ENCODE data around the gene SLC8B1. TPM values are rescaled to one million over a fixed set of nuclear protein-coding genes. Genes with fewer than 3 reads are reported as not detected.

The SLC8B1 gene
- total RNA-seq, 1 donor from 2014 or later, result 44.6 TPM

GRCh38 chr12:113253532-113254285 is 81.2 kb downstream of the SLC8B1 start:
- TF ChIP-seq CTCF (IDR thresholded peaks at IDR 0.05; ENCODE audit: unreplicated experiment), result no peak
- no peak for DNase-seq (ENCODE audit: low spot score)
- H3K4me3 Mint-ChIP-seq (ENCODE audit: unreplicated experiment), result no peak overlapping the region
- H3K27me3 Mint-ChIP-seq (ENCODE audit: unreplicated experiment), result peaks cover 1% of the 10 kb centered on the region
- H3K36me3 Mint-ChIP-seq (ENCODE audit: low read depth, unreplicated experiment), result peaks cover 1% of the 10 kb centered on the region
- no peak overlapping the region for H3K27ac Mint-ChIP-seq (ENCODE audit: unreplicated experiment)
- no peaks in the 10 kb centered on the region for H3K9me3 Mint-ChIP-seq (ENCODE audit: unreplicated experiment)
- no peaks in the 10 kb centered on the region for H3K4me1 Mint-ChIP-seq (ENCODE audit: unreplicated experiment)

- DNase-seq (ENCODE audit: low spot score), result no peak
- H3K27me3 Mint-ChIP-seq (ENCODE audit: unreplicated experiment), result peaks cover 4% of the 10 kb centered on the region
- no peak overlapping the region for H3K4me3 Mint-ChIP-seq (ENCODE audit: unreplicated experiment)
- H3K27ac Mint-ChIP-seq (ENCODE audit: unreplicated experiment), result no peak overlapping the region
- H3K36me3 Mint-ChIP-seq (ENCODE audit: low read depth, unreplicated experiment), result peaks cover 4% of the 10 kb centered on the region
- no peaks in the 10 kb centered on the region for H3K4me1 Mint-ChIP-seq (ENCODE audit: unreplicated experiment)
- no peaks in the 10 kb centered on the region for H3K9me3 Mint-ChIP-seq (ENCODE audit: unreplicated experiment)
- TF ChIP-seq CTCF (IDR thresholded peaks at IDR 0.05; ENCODE audit: unreplicated experiment), result no peak
Observed at GRCh38 chr12:113252494-113252893, 82.4 kb downstream of the SLC8B1 start.

GRCh38 chr12:113251404-113252070 is 83.4 kb downstream of the SLC8B1 start:
- Mint-ChIP-seq H3K4me3 (ENCODE audit: unreplicated experiment) (no peak overlapping the region), H3K4me1 (ENCODE audit: unreplicated experiment) (peaks cover 5% of the 10 kb centered on the region), H3K27ac (ENCODE audit: unreplicated experiment) (no peak overlapping the region), H3K9me3 (ENCODE audit: unreplicated experiment) (no peaks in the 10 kb centered on the region), H3K27me3 (ENCODE audit: unreplicated experiment) (peaks cover 4% of the 10 kb centered on the region), H3K36me3 (ENCODE audit: low read depth, unreplicated experiment) (peaks cover 4% of the 10 kb centered on the region)
- TF ChIP-seq CTCF (IDR thresholded peaks at IDR 0.05; ENCODE audit: unreplicated experiment), result no peak
- DNase-seq (ENCODE audit: low spot score), result no peak

- Mint-ChIP-seq H3K36me3 (ENCODE audit: low read depth, unreplicated experiment) (peaks cover 4% of the 10 kb centered on the region), H3K27ac (ENCODE audit: unreplicated experiment) (no peak overlapping the region), H3K4me1 (ENCODE audit: unreplicated experiment) (peaks cover 16% of the 10 kb centered on the region), H3K27me3 (ENCODE audit: unreplicated experiment) (peaks cover 4% of the 10 kb centered on the region), H3K9me3 (ENCODE audit: unreplicated experiment) (no peaks in the 10 kb centered on the region), H3K4me3 (ENCODE audit: unreplicated experiment) (no peak overlapping the region)
- TF ChIP-seq CTCF (IDR thresholded peaks at IDR 0.05; ENCODE audit: unreplicated experiment), result no peak
- no peak for DNase-seq (ENCODE audit: low spot score)
Observed at GRCh38 chr12:113250045-113250444, 84.9 kb downstream of the SLC8B1 start.

- no peak overlapping the region for H3K27ac Mint-ChIP-seq (ENCODE audit: unreplicated experiment)
- no peak for DNase-seq (ENCODE audit: low spot score)
- H3K4me3 Mint-ChIP-seq (ENCODE audit: unreplicated experiment), result no peak overlapping the region
- no peak for TF ChIP-seq CTCF (IDR thresholded peaks at IDR 0.05; ENCODE audit: unreplicated experiment)
- no peaks in the 10 kb centered on the region for H3K9me3 Mint-ChIP-seq (ENCODE audit: unreplicated experiment)
- H3K27me3 Mint-ChIP-seq (ENCODE audit: unreplicated experiment), result peaks cover 8% of the 10 kb centered on the region
- peaks cover 20% of the 10 kb centered on the region for H3K4me1 Mint-ChIP-seq (ENCODE audit: unreplicated experiment)
- peaks cover 4% of the 10 kb centered on the region for H3K36me3 Mint-ChIP-seq (ENCODE audit: low read depth, unreplicated experiment)
Observed at GRCh38 chr12:113249546-113249945, 85.4 kb downstream of the SLC8B1 start.

Measured in endothelial cell (in vitro differentiated cells).